ENCODE results near the gene TTLL9.

TTLL9 gene

GRCh38 chr20:31988430-31989015 is 118.1 kb downstream of the TTLL9 start:
- DNase-seq = no peak

GRCh38 chr20:31989030-31989645 is 118.7 kb downstream of the TTLL9 start:
- DNase-seq = no peak

DNA sequence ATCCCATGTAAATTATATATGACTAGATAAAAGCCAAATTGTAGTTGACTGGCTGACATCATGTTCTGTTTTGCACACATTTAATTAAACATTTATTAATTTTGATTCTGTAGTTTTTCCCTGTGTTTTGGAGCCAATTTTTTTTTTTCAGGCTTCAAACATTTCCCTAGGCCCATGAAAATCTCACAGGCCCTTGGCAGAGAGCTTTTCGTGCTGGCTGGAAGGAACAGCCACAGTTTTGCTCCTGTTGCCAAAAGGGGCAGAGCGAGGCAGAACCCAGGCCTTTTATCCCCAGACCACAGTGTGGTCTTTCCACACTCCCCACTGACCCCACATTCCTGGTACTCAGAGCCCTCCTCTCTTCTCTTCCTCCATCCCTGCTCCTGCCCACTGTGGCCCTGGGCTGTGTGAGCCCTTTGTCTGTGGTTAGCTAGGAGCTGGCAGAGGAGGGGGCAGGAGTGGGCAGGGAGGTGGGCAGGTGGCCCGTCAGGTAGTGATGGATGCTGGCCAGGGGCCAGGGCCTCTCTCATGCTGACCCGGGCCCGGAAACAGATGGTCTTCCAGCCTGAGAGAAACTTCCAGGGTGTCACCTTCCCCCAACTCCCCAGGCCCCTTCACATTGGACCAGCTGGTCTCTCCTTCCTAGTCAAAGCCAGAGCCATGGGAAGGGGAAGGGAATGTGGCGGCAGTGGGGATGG is 120.4 kb downstream of the TTLL9 start:
- no peak for DNase-seq

- no peak for DNase-seq
Observed at GRCh38 chr20:31991339-31991705, 120.9 kb downstream of the TTLL9 start.

GRCh38 chr20:31992086-31992485 is 121.7 kb downstream of the TTLL9 start:
- no peak for DNase-seq

Data from central memory CD4-positive, alpha-beta T cell (primary cell).